ENCODE data around the gene ASB2.
A peak's percentile ranks its signal among the peaks of the same experiment; 100 is the strongest.

The ASB2 gene

GRCh38 chr14:93950948-93951634, 25.3 kb downstream of the ASB2 start:
- no peak for DNase-seq (ENCODE audit: low read depth in 2 of 2)

GRCh38 chr14:93949511-93950075, 26.8 kb downstream of the ASB2 start:
- DNase-seq (ENCODE audit: low read depth in 2 of 2), result no peak

GRCh38 chr14:93947282-93947681, 29.1 kb downstream of the ASB2 start:
- DNase-seq (ENCODE audit: low read depth in 2 of 2), result no peak

- no peak for DNase-seq (ENCODE audit: low read depth in 2 of 2)
Observed at GRCh38 chr14:93946541-93947090, 29.8 kb downstream of the ASB2 start.

GRCh38 chr14:93946104-93946503, 30.3 kb downstream of the ASB2 start:
- DNase-seq (ENCODE audit: low read depth in 2 of 2), result no peak

GRCh38 chr14:93945070-93945399, 31.3 kb downstream of the ASB2 start:
- DNase-seq (ENCODE audit: low read depth in 2 of 2), result no peak

GRCh38 chr14:93944348-93945069, 31.9 kb downstream of the ASB2 start:
- no peak for DNase-seq (ENCODE audit: low read depth in 2 of 2)

- DNase-seq (ENCODE audit: low read depth in 2 of 2), result no peak
Observed at GRCh38 chr14:93943930-93944329, 32.4 kb downstream of the ASB2 start.

GRCh38 chr14:93943052-93943451, 33.3 kb downstream of the ASB2 start:
- no peak for DNase-seq (ENCODE audit: low read depth in 2 of 2)

GRCh38 chr14:93941293-93941910, 35.0 kb downstream of the ASB2 start:
- DNase-seq (ENCODE audit: low read depth in 2 of 2), result no peak

GRCh38 chr14:93940437-93940836, 35.9 kb downstream of the ASB2 start:
- DNase-seq (ENCODE audit: low read depth in 2 of 2), result no peak

GRCh38 chr14:93939304-93940229, 36.8 kb downstream of the ASB2 start:
- DNase-seq (ENCODE audit: low read depth in 2 of 2), result peak; percentile 10 to 15

GRCh38 chr14:93938751-93939303, 37.5 kb downstream of the ASB2 start:
- DNase-seq (ENCODE audit: low read depth in 2 of 2), result no peak

- DNase-seq (ENCODE audit: low read depth in 2 of 2), result no peak
Observed at GRCh38 chr14:93937519-93937918, 38.9 kb downstream of the ASB2 start.

GRCh38 chr14:93936926-93937325, 39.4 kb downstream of the ASB2 start:
- no peak for DNase-seq (ENCODE audit: low read depth in 2 of 2)

GRCh38 chr14:93936245-93936644, 40.1 kb downstream of the ASB2 start:
- no peak for DNase-seq (ENCODE audit: low read depth in 2 of 2)

GRCh38 chr14:93935213-93935612, 41.2 kb downstream of the ASB2 start:
- DNase-seq (ENCODE audit: low read depth in 2 of 2), result no peak

GRCh38 chr14:93932642-93933041, 43.7 kb downstream of the ASB2 start:
- DNase-seq (ENCODE audit: low read depth in 2 of 2), result no peak

GRCh38 chr14:93930989-93931307, 45.4 kb downstream of the ASB2 start:
- DNase-seq (ENCODE audit: low read depth in 2 of 2), result no peak

- no peak for DNase-seq (ENCODE audit: low read depth in 2 of 2)
Observed at GRCh38 chr14:93930296-93930988, 45.9 kb downstream of the ASB2 start.

GRCh38 chr14:93929657-93930056, 46.7 kb downstream of the ASB2 start:
- no peak for DNase-seq (ENCODE audit: low read depth in 2 of 2)
